Cardiac septum (tissue), 1 donor: ENCODE data around the gene CMTM8. TPM values are rescaled to one million over a fixed set of nuclear protein-coding genes. Genes with fewer than 3 reads are reported as not detected.

Source experiments
- total RNA-seq: library from RNA; stranded (reverse); fragmentation: NEBNext Ultra II Directional; extraction: Animal tissue kit (Norgen Biotek cat#: 25700); gene quantifications from one replicate; pipeline ENCODE4 v1.2.1, GENCODE V29; 2021
- donor health status: DM: no; HTN: no; CAD: no.

CMTM8 gene
- total RNA-seq, 1 donor from 2014 or later = 5.5 TPM

Other genes with a start within 250 kb of the CMTM8 start
- 161 TPM for gene GPD1L, start 132.1 kb upstream of the CMTM8 start, total RNA-seq
- 4.0 TPM for gene CMTM7, start 153.2 kb downstream of the CMTM8 start, total RNA-seq